Sciatic nerve (tissue), 2 donors: Measurements from ENCODE around the gene KRT35. TPM values are rescaled to one million over a fixed set of nuclear protein-coding genes. Genes with fewer than 3 reads are reported as not detected.
"Not testable (repeated sequence)": the region's sequence is repeated elsewhere in the genome, so short reads cannot be mapped to it uniquely, and the experiment has no call there.

ENCODE experiments used
- ATAC-seq: fragments of 200-7000 bp; cut with Tn5 transposase; one replicate; pipeline ENCODE4 v1.9.1; 2020; ENCODE audit warnings: mild to moderate bottlenecking, moderate library complexity
- DNase-seq: peaks from one replicate; pipeline ENCODE4 v3.0.0-alpha.2; 2020; ENCODE audit warnings: low spot score
- intact Hi-C: fragments of 100-400 bp; cut with DNase I; formaldehyde crosslinking; loops from one replicate; pipeline ENCODE4 v1.14.2; 2022
- microRNA-seq: library from miRNA; unstranded; fragments of <30 nt; microRNA quantifications from one replicate; pipeline ENCODE4 v1.2.0, GENCODE V29; 2020
- total RNA-seq: library from RNA; stranded (reverse); fragmentation: NEBNext Ultra II Directional; extraction: Animal tissue kit (Norgen Biotek cat#: 25700); gene quantifications from one replicate; pipeline ENCODE4 v1.2.1, GENCODE V29; 2021
- donor health status: DM: no; HTN: no; CAD: no.
- donor health status: DM: no; HTN: no; CAD: no.

The KRT35 gene
- total RNA-seq, 1 donor from 2014 or later = 0.18 TPM

GRCh38 chr17:41437254-41437653 is 43.7 kb downstream of the KRT35 start:
- intact Hi-C loops = no loop called here
- no peak for ATAC-seq
- DNase-seq = no peak

GRCh38 chr17:41434415-41434814 is 46.5 kb downstream of the KRT35 start:
- DNase-seq = no peak
- intact Hi-C loops = no loop called here
- no peak for ATAC-seq

- intact Hi-C loops = no loop called here
- no peak for DNase-seq
- ATAC-seq = no peak
Measured at GRCh38 chr17:41434005-41434404, 46.9 kb downstream of the KRT35 start.

- intact Hi-C loops = no loop called here
Measured at GRCh38 chr17:41433586-41433985, 47.4 kb downstream of the KRT35 start.

GRCh38 chr17:41430376-41430775 is 50.6 kb downstream of the KRT35 start:
- DNase-seq, intact Hi-C loops, ATAC-seq: not testable (repeated sequence)

More at GRCh38 chr17:41433586-41433985, 47.4 kb downstream of the KRT35 start:
- DNase-seq (no peak), ATAC-seq (no peak)

GRCh38 chr17:41429667-41430066 is 51.3 kb downstream of the KRT35 start:
- DNase-seq = no peak
- intact Hi-C loops = no loop called here
- ATAC-seq = no peak

GRCh38 chr17:41428591-41429291 is 52.2 kb downstream of the KRT35 start:
- intact Hi-C loops = no loop called here
- DNase-seq = no peak
- ATAC-seq = no peak

Small RNAs within 50 kb of the gene (microRNA-seq; reads per million reads assigned to microRNA genes)
- not detected for gene MIR6510

Other genes with a start within 250 kb of the KRT35 start
- gene KRTAP9-3, start 248.7 kb downstream of the KRT35 start, total RNA-seq = not detected
- gene KRTAP9-8, start 243.2 kb downstream of the KRT35 start, total RNA-seq = not detected
- gene KRTAP9-4, start 231.5 kb downstream of the KRT35 start, total RNA-seq = not detected
- gene KRTAP9-9, start 225.8 kb downstream of the KRT35 start, total RNA-seq = not detected
- not detected for gene KRTAP9-6, start 215.8 kb downstream of the KRT35 start, total RNA-seq
- gene KRTAP9-7, start 205.5 kb downstream of the KRT35 start, total RNA-seq = not detected
- not detected for gene KRTAP29-1, start 178.3 kb downstream of the KRT35 start, total RNA-seq
- gene KRTAP16-1, start 171.8 kb downstream of the KRT35 start, total RNA-seq = not detected
- not detected for gene KRTAP17-1, start 165.4 kb downstream of the KRT35 start, total RNA-seq
- gene KRT33A, start 130.3 kb downstream of the KRT35 start, total RNA-seq = not detected
- not detected for gene KRT33B, start 111.3 kb downstream of the KRT35 start, total RNA-seq
- not detected for gene KRT34, start 98.8 kb downstream of the KRT35 start, total RNA-seq
- not detected for gene KRT31, start 83.5 kb downstream of the KRT35 start, total RNA-seq
- gene KRT37, start 56.6 kb downstream of the KRT35 start, total RNA-seq = not detected
- not detected for gene KRT38, start 40.2 kb downstream of the KRT35 start, total RNA-seq
- 0.67 TPM for gene KRT32, start 13.8 kb downstream of the KRT35 start, total RNA-seq
- not detected for gene KRT36, start 8.8 kb upstream of the KRT35 start, total RNA-seq
- gene KRT13, start 24.5 kb upstream of the KRT35 start, total RNA-seq = 0.62 TPM
- gene KRT15, start 37.7 kb upstream of the KRT35 start, total RNA-seq = 0.36 TPM
- gene KRT19, start 47.2 kb upstream of the KRT35 start, total RNA-seq = 94.1 TPM
- gene KRT9, start 90.9 kb upstream of the KRT35 start, total RNA-seq = not detected
- gene KRT14, start 105.7 kb upstream of the KRT35 start, total RNA-seq = 82.1 TPM
- 0.85 TPM for gene KRT16, start 131.6 kb upstream of the KRT35 start, total RNA-seq
- gene KRT17, start 143.4 kb upstream of the KRT35 start, total RNA-seq = not detected
- 891 TPM for gene EIF1, start 207.7 kb upstream of the KRT35 start, total RNA-seq
- gene GAST, start 231.2 kb upstream of the KRT35 start, total RNA-seq = not detected